GM12878 (cell line): ENCODE measurements around the gene EPDR1. TPM values are rescaled to one million over a fixed set of nuclear protein-coding genes. Genes with fewer than 3 reads are reported as not detected.

Experiments
- polyA plus RNA-seq, 11 experiments: library from polyadenylated mRNA; depleted of rRNA in 4 of 11; unstranded in 6 of 11; stranded (reverse) in 5 of 11; fragments of >200 nt; fragmentation: Nextera tagmentation in 4 of 11; fragmentation: Illumina TruSeq in 1 of 11; extraction: Ambion mirVana in 4 of 11; extraction: Trizol in 1 of 11; gene quantifications; 1 replicate in 1 of 11; 2 replicates in 10 of 11; pipeline versions ENCODE4 v1.2.1 to v1.2.3, GENCODE V29; 2011 to 2016; ENCODE audit warnings: inconsistent platforms in 2 of 11, missing spikeins in 2 of 11, low read depth in 1 of 11
- total RNA-seq, 4 experiments: library from RNA; depleted of rRNA in 3 of 4; stranded (reverse); fragments of >200 nt in 3 of 4; fragmentation: Illumina TruSeq in 1 of 4; extraction: Trizol in 1 of 4; gene quantifications; 2 replicates each; pipeline versions ENCODE4 v1.2.1 to v1.2.3, GENCODE V29; 2013 to 2021

Gene EPDR1
- total and polyA plus RNA-seq, 10 of the 15 experiments (the other 5 are each of a cell fraction or from before 2014, with no cell fraction given): 1.2 to 18.8 (median 4.7) TPM

Other genes starting within 250 kb of the EPDR1 start
- 1.2 TPM in 2 replicates for gene GPR141, start 236.9 kb upstream of the EPDR1 start, total RNA-seq (2014; rRNA removed)
- 1.3 TPM in 2 replicates for gene GPR141, start 236.9 kb upstream of the EPDR1 start, total RNA-seq (2014; rRNA removed; fragmentation: Illumina TruSeq; extraction: Trizol)
- 1.1 and 1.2 TPM in 2 replicates for gene GPR141, start 236.9 kb upstream of the EPDR1 start, total RNA-seq (2021)
- 3.9 and 4.3 TPM in 2 replicates for gene GPR141, start 236.9 kb upstream of the EPDR1 start, polyA plus RNA-seq (2011; rRNA removed)
- 0.76 and 1.6 TPM in 2 replicates for gene GPR141, start 236.9 kb upstream of the EPDR1 start, polyA plus RNA-seq (2014; fragmentation: Illumina TruSeq; extraction: Trizol)
- gene GPR141, start 236.9 kb upstream of the EPDR1 start, polyA plus RNA-seq (2014; fragmentation: Nextera tagmentation; extraction: Ambion mirVana): 1 to 10 TPM in 1 of 2 experiments, under 1 TPM in 1; 0.97 to 1.2 TPM
- 0.96 and 2.5 TPM in 2 replicates for gene GPR141, start 236.9 kb upstream of the EPDR1 start, polyA plus RNA-seq (2014; rRNA removed)
- under 1 TPM; 0.56 to 0.69 TPM for gene GPR141, start 236.9 kb upstream of the EPDR1 start, polyA plus RNA-seq (2016; fragmentation: Nextera tagmentation; extraction: Ambion mirVana)
- 0.17 and 0.60 TPM in 2 replicates for gene NME8, start 72.0 kb upstream of the EPDR1 start, total RNA-seq (2014; rRNA removed)
- gene NME8, start 72.0 kb upstream of the EPDR1 start, total RNA-seq (2014; rRNA removed; fragmentation: Illumina TruSeq; extraction: Trizol): 0.32 and 0.54 TPM in 2 replicates
- gene NME8, start 72.0 kb upstream of the EPDR1 start, total RNA-seq (2021): 0.51 TPM in 1 of 2 replicates, not detected in the other
- 3.5 and 5.5 TPM in 2 replicates for gene NME8, start 72.0 kb upstream of the EPDR1 start, polyA plus RNA-seq (2011; rRNA removed)
- gene NME8, start 72.0 kb upstream of the EPDR1 start, polyA plus RNA-seq (2014; fragmentation: Illumina TruSeq; extraction: Trizol): 0.30 and 0.62 TPM in 2 replicates
- gene NME8, start 72.0 kb upstream of the EPDR1 start, polyA plus RNA-seq (2014; fragmentation: Nextera tagmentation; extraction: Ambion mirVana): under 1 TPM; 0.51 to 0.69 TPM
- gene NME8, start 72.0 kb upstream of the EPDR1 start, polyA plus RNA-seq (2014; rRNA removed): 0.03 and 0.58 TPM in 2 replicates
- not detected for gene NME8, start 72.0 kb upstream of the EPDR1 start, polyA plus RNA-seq (2016; fragmentation: Nextera tagmentation; extraction: Ambion mirVana)
- not detected in 2 replicates for gene SFRP4, start 3.8 kb upstream of the EPDR1 start, total RNA-seq (2014; rRNA removed)
- not detected in 2 replicates for gene SFRP4, start 3.8 kb upstream of the EPDR1 start, total RNA-seq (2014; rRNA removed; fragmentation: Illumina TruSeq; extraction: Trizol)
- gene SFRP4, start 3.8 kb upstream of the EPDR1 start, total RNA-seq (2021): 0.24 TPM in 1 of 2 replicates, not detected in the other
- gene SFRP4, start 3.8 kb upstream of the EPDR1 start, polyA plus RNA-seq (2011; rRNA removed): 0.14 and 0.20 TPM in 2 replicates
- not detected in 2 replicates for gene SFRP4, start 3.8 kb upstream of the EPDR1 start, polyA plus RNA-seq (2014; fragmentation: Illumina TruSeq; extraction: Trizol)
- gene SFRP4, start 3.8 kb upstream of the EPDR1 start, polyA plus RNA-seq (2014; fragmentation: Nextera tagmentation; extraction: Ambion mirVana): under 1 TPM in 1 of 2 experiments, not detected in 1; 0.02 TPM
- 0.03 and 0.15 TPM in 2 replicates for gene SFRP4, start 3.8 kb upstream of the EPDR1 start, polyA plus RNA-seq (2014; rRNA removed)
- not detected for gene SFRP4, start 3.8 kb upstream of the EPDR1 start, polyA plus RNA-seq (2016; fragmentation: Nextera tagmentation; extraction: Ambion mirVana)